MM.1S (cell line): ENCODE results near the gene PLD1.

Experiments
- DNase-seq: peaks from one replicate; pipeline ENCODE4 v3.0.0-alpha.2; 2015
- H2AFZ ChIP-seq: fragments of 300-600 bp; sonication (generic); 2 replicates; pipeline ENCODE4 v1.6.0; 2016; ENCODE audit warnings: antibody characterized with exemption, low read length
- H3F3A ChIP-seq: fragments of 300-600 bp; sonication (generic); 2 replicates; pipeline ENCODE4 v1.6.1; 2016; ENCODE audit warnings: mild to moderate bottlenecking, antibody characterized with exemption, low read length, moderate library complexity, mixed read lengths; ENCODE audit not compliant: insufficient read depth
- H3K27ac ChIP-seq: fragments of 300-600 bp; sonication (generic); 2 replicates; pipeline ENCODE4 v1.5.1; 2016; ENCODE audit warnings: mild to moderate bottlenecking, low read length
- H3K27me3 ChIP-seq: fragments of 300-600 bp; sonication (generic); replicated peaks from 2 replicates; pipeline ENCODE4 v1.6.0; 2016; ENCODE audit warnings: low read length; ENCODE audit not compliant: insufficient read depth
- H3K36me3 ChIP-seq: fragments of 300-600 bp; sonication (generic); replicated peaks from 2 replicates; pipeline ENCODE4 v1.6.1; 2016; ENCODE audit warnings: mild to moderate bottlenecking, low read length, mixed read lengths; ENCODE audit not compliant: insufficient read depth
- H3K4me1 ChIP-seq: fragments of 300-600 bp; sonication (generic); 2 replicates; pipeline ENCODE4 v1.6.1; 2016; ENCODE audit warnings: low read length, mixed read lengths
- H3K4me2 ChIP-seq: fragments of 300-600 bp; sonication (generic); 2 replicates; pipeline ENCODE4 v1.6.0; 2016; ENCODE audit warnings: low read depth, low read length
- H3K4me3 ChIP-seq: fragments of 300-600 bp; sonication (generic); 2 replicates; pipeline ENCODE4 v1.5.1; 2016; ENCODE audit warnings: low read length, mixed read lengths
- H3K79me2 ChIP-seq: fragments of 300-600 bp; sonication (generic); 2 replicates; pipeline ENCODE4 v1.6.1; 2016; ENCODE audit warnings: mixed run types, low read length, mixed read lengths
- H3K9ac ChIP-seq: fragments of 300-600 bp; sonication (generic); 2 replicates; pipeline ENCODE4 v1.6.1; 2016; ENCODE audit warnings: low read length, mixed read lengths
- H3K9me2 ChIP-seq: fragments of 300-600 bp; sonication (generic); replicated peaks from 2 replicates; pipeline ENCODE4 v1.6.1; 2016; ENCODE audit warnings: mild to moderate bottlenecking, low read length, mixed read lengths; ENCODE audit not compliant: insufficient read depth
- H3K9me3 ChIP-seq: fragments of 300-600 bp; sonication (generic); replicated peaks from 2 replicates; pipeline ENCODE4 v1.6.1; 2016; ENCODE audit warnings: mild to moderate bottlenecking, low read length, mixed read lengths; ENCODE audit not compliant: insufficient read depth
- H4K20me1 ChIP-seq: fragments of 300-600 bp; sonication (generic); 2 replicates; pipeline ENCODE4 v1.6.1; 2016; ENCODE audit warnings: mild to moderate bottlenecking, low read length, moderate library complexity, mixed read lengths; ENCODE audit not compliant: insufficient read depth
- CTCF ChIP-seq: fragments of 300-600 bp; sonication (generic); IDR thresholded peaks from 2 replicates; pipeline ENCODE4 v1.5.1; 2016; ENCODE audit warnings: antibody characterized with exemption, low read length, mixed read lengths
- EZH2 ChIP-seq: fragments of 300-600 bp; sonication (generic); optimal IDR thresholded peaks from 2 replicates; pipeline ENCODE3; 2017; ENCODE audit warnings: low read depth, mild to moderate bottlenecking, antibody characterized with exemption, low read length, mixed read lengths
- EZH2phosphoT487 ChIP-seq: fragments of 300-600 bp; sonication (generic); IDR thresholded peaks from 2 replicates; pipeline ENCODE4 v1.6.1; 2018; ENCODE audit warnings: antibody characterized with exemption, low read length

PLD1 gene

GRCh38 chr3:171834461-171834801, 24.1 kb upstream of the PLD1 start:
- Histone ChIP-seq H3K9ac (no peak overlapping the region), H2AFZ (no peak overlapping the region), H3F3A (no peaks in the 10 kb centered on the region), H4K20me1 (no peaks in the 10 kb centered on the region), H3K79me2 (no peaks in the 10 kb centered on the region), H3K36me3 (no peaks in the 10 kb centered on the region), H3K9me3 (no peaks in the 10 kb centered on the region), H3K4me3 (no peak overlapping the region), H3K4me2 (no peak overlapping the region), H3K9me2 (no peaks in the 10 kb centered on the region), H3K27me3 (no peaks in the 10 kb centered on the region), H3K4me1 (peaks cover 7% of the 10 kb centered on the region), H3K27ac (no peak overlapping the region)
- DNase-seq = no peak
- TF ChIP-seq EZH2 = no peak
- no peak; the same call in 1 of the 2 replicates for TF ChIP-seq CTCF
- no peak for TF ChIP-seq EZH2phosphoT487

GRCh38 chr3:171833789-171834460, 23.6 kb upstream of the PLD1 start:
- Histone ChIP-seq H3K9me2 (no peaks in the 10 kb centered on the region), H3K27ac (no peak overlapping the region), H3F3A (no peaks in the 10 kb centered on the region), H3K4me3 (no peak overlapping the region), H3K4me2 (no peak overlapping the region), H3K9me3 (no peaks in the 10 kb centered on the region), H3K36me3 (no peaks in the 10 kb centered on the region), H3K79me2 (no peaks in the 10 kb centered on the region), H3K4me1 (peaks cover 7% of the 10 kb centered on the region), H4K20me1 (no peaks in the 10 kb centered on the region), H2AFZ (no peak overlapping the region), H3K9ac (no peak overlapping the region), H3K27me3 (no peaks in the 10 kb centered on the region)
- DNase-seq = peak; percentile 62
- TF ChIP-seq EZH2phosphoT487 (no peak), CTCF (peak; percentile 64)

- no peak overlapping the region for H2AFZ ChIP-seq
- H4K20me1 ChIP-seq = no peaks in the 10 kb centered on the region
- no peaks in the 10 kb centered on the region for H3K4me1 ChIP-seq
These were observed 22.7 kb upstream of the PLD1 start for GRCh38 chr3:171832989-171833388.

More at GRCh38 chr3:171832989-171833388, 22.7 kb upstream of the PLD1 start:
- H3K27me3 ChIP-seq = no peaks in the 10 kb centered on the region
- no peaks in the 10 kb centered on the region for H3K9me2 ChIP-seq
- H3K4me3 ChIP-seq = no peak overlapping the region
- H3K9ac ChIP-seq = no peak overlapping the region
- H3F3A ChIP-seq = no peaks in the 10 kb centered on the region
- no peak overlapping the region for H3K27ac ChIP-seq
- no peaks in the 10 kb centered on the region for H3K9me3 ChIP-seq
- no peaks in the 10 kb centered on the region for H3K79me2 ChIP-seq
- no peak for TF ChIP-seq EZH2phosphoT487
- no peak for TF ChIP-seq EZH2
- no peak for TF ChIP-seq CTCF
- no peak for DNase-seq
- H3K4me2 ChIP-seq = no peak overlapping the region
- H3K36me3 ChIP-seq = no peaks in the 10 kb centered on the region
